Ovary (tissue), 3 donors: ENCODE measurements around the gene PRC1.

Source experiments
- CTCF ChIP-seq, 3 donors: fragments of 450-650 bp in 2 of 3; fragments of 200-600 bp in 1 of 3; IDR thresholded peaks; one replicate each; pipeline versions ENCODE4 v1.5.1 to v1.8.0; 2016 to 2022; ENCODE audit warnings: antibody characterized with exemption in 3 of 3, mild to moderate bottlenecking in 1 of 3
- EP300 ChIP-seq: sonication (generic); formaldehyde crosslinking; IDR thresholded peaks from one replicate; pipeline ENCODE4 v1.6.1; 2017; ENCODE audit warnings: antibody characterized with exemption
- POLR2A ChIP-seq: fragments of 450-650 bp; IDR thresholded peaks from one replicate; pipeline ENCODE4 v1.6.1; 2017; ENCODE audit warnings: antibody characterized with exemption, mild to moderate bottlenecking, moderate library complexity
- donor health status: DM: no; HTN: no; CAD: no.

DNA sequence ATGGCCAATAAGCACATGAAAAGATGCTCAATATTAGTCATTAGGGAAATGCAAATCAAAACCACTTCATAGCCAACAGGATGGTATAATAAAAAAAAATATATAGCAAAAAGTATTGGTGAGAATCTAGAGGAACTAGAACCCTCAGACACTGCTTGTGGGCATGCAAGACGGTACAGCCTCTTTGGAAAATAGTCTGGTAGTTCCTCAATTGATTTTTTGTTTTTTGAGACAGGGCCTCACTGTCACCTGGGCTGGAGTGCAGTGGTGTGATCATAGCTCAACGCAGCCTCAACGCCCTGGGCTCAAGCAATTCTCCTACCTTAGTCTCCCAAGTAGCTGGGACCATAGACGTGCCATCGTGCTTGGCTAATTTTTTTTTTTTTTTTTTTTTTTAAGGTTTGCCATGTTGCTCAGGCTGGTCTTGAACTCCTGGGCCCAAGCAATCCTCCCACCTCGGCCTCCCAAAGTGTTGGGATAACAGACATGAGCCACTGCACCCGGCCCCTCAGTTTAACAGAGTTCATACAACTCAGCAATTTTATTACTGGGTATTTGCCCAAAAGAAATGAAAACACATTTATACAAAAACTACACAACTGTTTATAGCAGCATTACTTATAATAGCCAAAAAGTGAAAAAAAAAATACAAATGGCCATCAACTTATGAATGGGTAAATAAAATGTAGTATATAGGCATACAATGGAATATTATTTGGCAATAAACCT, 5.1 kb downstream of the PRC1 start:
- TF ChIP-seq CTCF (IDR thresholded peaks at IDR 0.05): no peak
- TF ChIP-seq EP300: no peak
- TF ChIP-seq POLR2A: no peak
